AG09309 (cell line): Measurements from ENCODE around the gene ITGA7.
A peak's percentile ranks its signal among the peaks of the same experiment; 100 is the strongest.

Source experiments
- DNase-seq: peaks from one replicate; pipeline ENCODE4 v3.0.0-alpha.2; 2010; ENCODE audit warnings: low read depth
- H3K4me3 ChIP-seq: 2 replicates; pipeline ENCODE4 v1.5.1; 2011; ENCODE audit warnings: mild to moderate bottlenecking, low read depth, low read length, moderate library complexity; ENCODE audit not compliant: control insufficient read depth
- TF ChIP-seq, protein P1 (sequence below): IDR thresholded peaks from 2 replicates; pipeline ENCODE4 v1.5.1; 2011; ENCODE audit warnings: mild to moderate bottlenecking, low read depth, low read length, inconsistent platforms; ENCODE audit not compliant: insufficient read depth, control insufficient read depth; ENCODE audit errors: missing control alignments

The ITGA7 gene

GRCh38 chr12:55682087-55682796 is 25.5 kb downstream of the ITGA7 start:
- TF ChIP-seq, protein P1, sequence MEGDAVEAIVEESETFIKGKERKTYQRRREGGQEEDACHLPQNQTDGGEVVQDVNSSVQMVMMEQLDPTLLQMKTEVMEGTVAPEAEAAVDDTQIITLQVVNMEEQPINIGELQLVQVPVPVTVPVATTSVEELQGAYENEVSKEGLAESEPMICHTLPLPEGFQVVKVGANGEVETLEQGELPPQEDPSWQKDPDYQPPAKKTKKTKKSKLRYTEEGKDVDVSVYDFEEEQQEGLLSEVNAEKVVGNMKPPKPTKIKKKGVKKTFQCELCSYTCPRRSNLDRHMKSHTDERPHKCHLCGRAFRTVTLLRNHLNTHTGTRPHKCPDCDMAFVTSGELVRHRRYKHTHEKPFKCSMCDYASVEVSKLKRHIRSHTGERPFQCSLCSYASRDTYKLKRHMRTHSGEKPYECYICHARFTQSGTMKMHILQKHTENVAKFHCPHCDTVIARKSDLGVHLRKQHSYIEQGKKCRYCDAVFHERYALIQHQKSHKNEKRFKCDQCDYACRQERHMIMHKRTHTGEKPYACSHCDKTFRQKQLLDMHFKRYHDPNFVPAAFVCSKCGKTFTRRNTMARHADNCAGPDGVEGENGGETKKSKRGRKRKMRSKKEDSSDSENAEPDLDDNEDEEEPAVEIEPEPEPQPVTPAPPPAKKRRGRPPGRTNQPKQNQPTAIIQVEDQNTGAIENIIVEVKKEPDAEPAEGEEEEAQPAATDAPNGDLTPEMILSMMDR = no peak
- DNase-seq = no peak
- H3K4me3 ChIP-seq = no peak overlapping the region

DNA sequence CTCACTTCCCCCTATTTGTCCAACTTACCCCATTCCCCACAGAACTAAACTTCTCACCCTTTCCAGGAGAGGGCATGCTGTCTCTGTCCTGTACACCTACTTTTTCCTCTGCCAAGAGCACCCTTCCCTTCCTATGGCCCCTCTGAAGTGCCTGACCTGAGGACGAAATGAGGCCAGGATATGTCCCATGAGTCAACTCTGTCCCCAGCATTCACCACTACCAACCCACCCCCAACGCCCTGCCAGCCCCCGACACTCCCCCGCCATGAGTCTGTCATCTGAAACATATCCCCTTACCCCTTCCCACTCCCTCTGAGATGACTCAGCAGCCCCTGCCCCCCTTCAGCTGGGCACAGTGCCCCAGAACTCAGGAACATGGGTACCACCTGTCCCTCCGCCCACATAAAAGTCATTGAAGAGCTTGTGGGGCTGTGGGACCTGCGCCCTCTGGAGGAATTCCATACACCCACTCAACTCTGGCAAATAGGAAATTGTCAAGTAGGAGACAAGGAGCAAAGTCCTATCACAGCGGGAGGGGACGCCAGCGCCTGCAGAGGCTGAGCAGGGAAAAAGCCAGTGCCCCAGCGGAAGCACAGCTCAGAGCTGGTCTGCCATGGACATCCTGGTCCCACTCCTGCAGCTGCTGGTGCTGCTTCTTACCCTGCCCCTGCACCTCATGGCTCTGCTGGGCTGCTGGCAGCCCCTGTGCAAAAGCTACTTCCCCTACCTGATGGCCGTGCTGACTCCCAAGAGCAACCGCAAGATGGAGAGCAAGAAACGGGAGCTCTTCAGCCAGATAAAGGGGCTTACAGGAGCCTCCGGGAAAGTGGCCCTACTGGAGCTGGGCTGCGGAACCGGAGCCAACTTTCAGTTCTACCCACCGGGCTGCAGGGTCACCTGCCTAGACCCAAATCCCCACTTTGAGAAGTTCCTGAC is 26.3 kb downstream of the ITGA7 start:
- DNase-seq = no peak
- H3K4me3 ChIP-seq = no peak overlapping the region
- TF ChIP-seq, protein P1 = peak; percentile 41

DNA sequence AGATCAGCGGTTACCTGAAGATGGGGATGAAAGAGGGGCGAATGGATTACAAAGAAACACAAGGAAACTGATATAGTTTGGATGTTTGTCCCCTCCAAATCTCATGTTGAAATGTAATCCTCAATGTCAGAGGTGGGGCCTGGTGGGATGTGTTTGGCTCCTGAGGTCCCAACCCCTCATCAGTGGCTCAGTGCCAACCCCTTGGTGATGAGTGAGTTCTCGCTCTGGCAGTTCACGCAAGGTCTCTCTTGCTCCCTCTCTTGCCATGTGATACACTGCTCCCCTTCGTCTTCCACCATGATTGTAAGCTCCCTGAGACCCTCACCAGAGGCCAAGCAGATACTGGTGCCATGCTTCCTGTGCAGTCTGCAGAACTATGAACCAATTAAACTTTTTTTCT is 28.0 kb downstream of the ITGA7 start:
- DNase-seq = no peak
- H3K4me3 ChIP-seq = no peak overlapping the region
- TF ChIP-seq, protein P1 = no peak

DNA sequence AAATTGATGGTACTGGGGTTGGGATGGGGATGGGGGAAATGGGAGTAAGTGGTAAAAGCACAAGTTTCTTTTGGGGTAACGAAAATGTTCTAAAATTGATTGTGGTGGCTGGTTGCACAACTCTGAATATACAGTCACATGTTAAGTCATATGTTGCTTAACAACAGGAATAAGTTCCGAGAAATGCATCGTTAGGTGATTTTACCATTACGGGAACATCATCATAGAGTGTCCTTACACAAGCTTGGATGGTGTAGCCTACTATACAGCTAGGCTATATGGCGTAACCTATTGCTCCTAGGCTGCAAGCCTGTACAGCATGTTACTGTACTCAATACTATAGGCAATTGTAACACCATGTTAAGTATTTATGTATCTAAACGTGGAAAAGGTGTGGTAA is 31.0 kb downstream of the ITGA7 start:
- no peak for DNase-seq

DNA sequence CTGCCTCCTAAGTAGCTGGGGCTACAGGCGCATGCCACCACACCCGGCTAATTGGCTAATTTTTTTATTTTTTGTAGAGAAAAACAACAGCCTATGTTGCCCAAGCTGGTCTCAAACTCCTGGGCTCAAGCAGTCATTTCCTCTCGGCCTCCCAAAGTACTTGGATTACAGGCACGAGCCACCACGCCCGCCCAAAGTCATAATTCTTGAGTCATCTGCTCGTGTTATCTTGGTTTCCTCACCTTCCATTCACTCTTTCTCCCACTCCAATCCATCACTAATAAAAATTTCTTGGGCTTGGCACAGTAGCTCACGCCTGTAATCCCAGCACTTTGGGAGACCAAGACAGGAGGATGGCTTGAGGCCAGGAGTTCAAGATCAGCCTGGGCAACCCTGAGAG is 32.0 kb downstream of the ITGA7 start:
- TF ChIP-seq, protein P1 = no peak
- no peak for DNase-seq
- no peak overlapping the region for H3K4me3 ChIP-seq

More for the DNA sequence above, 31.0 kb downstream of the ITGA7 start:
- H3K4me3 ChIP-seq = no peak overlapping the region
- TF ChIP-seq, protein P1 = no peak

DNA sequence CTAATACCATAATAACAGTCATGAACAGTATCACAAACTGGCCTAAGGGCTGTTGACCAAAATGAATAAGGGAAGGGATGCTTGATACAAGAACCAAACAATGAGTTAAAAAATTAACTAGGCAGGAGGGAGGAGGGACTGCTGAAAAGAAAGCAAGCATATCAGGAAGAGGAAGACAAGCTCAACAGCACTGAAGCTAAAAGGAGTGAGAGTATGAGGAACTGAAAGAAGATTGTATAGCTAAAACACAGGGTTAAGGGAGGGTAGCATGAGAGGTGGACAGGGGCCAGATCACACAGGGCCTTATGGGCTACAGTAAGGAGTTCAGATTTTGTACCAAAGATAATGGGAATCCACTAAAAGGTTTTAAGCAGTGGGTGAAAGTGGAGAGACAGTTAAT is 34.1 kb downstream of the ITGA7 start:
- DNase-seq = no peak

More for the DNA sequence above, 34.1 kb downstream of the ITGA7 start:
- TF ChIP-seq, protein P1 = no peak
- no peak overlapping the region for H3K4me3 ChIP-seq
